NCI-H2171 treated with DMSO at 0.1 percent for 48 hours (cell line): ENCODE data around the gene SF3A1.

Source experiments
- DNase-seq: peaks from one replicate; lab custom pipeline; 2025; lab: John Stamatoyannopoulos, UW

Gene SF3A1

GRCh38 chr22:30325065-30325720 lies 31.5 kb downstream of the SF3A1 start:
- no peak for DNase-seq

GRCh38 chr22:30324014-30324730 lies 32.5 kb downstream of the SF3A1 start:
- no peak for DNase-seq

GRCh38 chr22:30323246-30323645 lies 33.4 kb downstream of the SF3A1 start:
- no peak for DNase-seq

- DNase-seq: no peak
These were observed 35.2 kb downstream of the SF3A1 start for GRCh38 chr22:30321461-30321860.

- DNase-seq: no peak
These were observed 36.6 kb downstream of the SF3A1 start for GRCh38 chr22:30320021-30320556.

- no peak for DNase-seq
These were observed 37.8 kb downstream of the SF3A1 start for GRCh38 chr22:30318799-30319419.

GRCh38 chr22:30317778-30318177 lies 38.9 kb downstream of the SF3A1 start:
- no peak for DNase-seq

GRCh38 chr22:30315962-30316576 lies 40.6 kb downstream of the SF3A1 start:
- DNase-seq: no peak

- no peak for DNase-seq
These were observed 41.8 kb downstream of the SF3A1 start for GRCh38 chr22:30314915-30315314.

- DNase-seq: no peak
These were observed 42.9 kb downstream of the SF3A1 start for GRCh38 chr22:30313527-30314363.

- DNase-seq: no peak
These were observed 44.6 kb downstream of the SF3A1 start for GRCh38 chr22:30312053-30312452.

GRCh38 chr22:30310881-30311771 lies 45.6 kb downstream of the SF3A1 start:
- no peak for DNase-seq

- no peak for DNase-seq
These were observed 46.5 kb downstream of the SF3A1 start for GRCh38 chr22:30309951-30310741.

- DNase-seq: no peak
These were observed 48.0 kb downstream of the SF3A1 start for GRCh38 chr22:30308518-30309230.

- DNase-seq: no peak
These were observed 48.6 kb downstream of the SF3A1 start for GRCh38 chr22:30308093-30308492.

- no peak for DNase-seq
These were observed 49.6 kb downstream of the SF3A1 start for GRCh38 chr22:30307041-30307574.

- DNase-seq: no peak
These were observed 50.1 kb downstream of the SF3A1 start for GRCh38 chr22:30306627-30307011.

- DNase-seq: no peak
These were observed 50.6 kb downstream of the SF3A1 start for GRCh38 chr22:30305906-30306626.
